DMS53 (cell line): ENCODE results near the gene CCDC126.
"Not testable (repeated sequence)": the region's sequence is repeated elsewhere in the genome, so short reads cannot be mapped to it uniquely, and the experiment has no call there.

Experiments used
- DNase-seq: peaks from one replicate; lab custom pipeline; 2025; lab: John Stamatoyannopoulos, UW

Gene CCDC126

DNA sequence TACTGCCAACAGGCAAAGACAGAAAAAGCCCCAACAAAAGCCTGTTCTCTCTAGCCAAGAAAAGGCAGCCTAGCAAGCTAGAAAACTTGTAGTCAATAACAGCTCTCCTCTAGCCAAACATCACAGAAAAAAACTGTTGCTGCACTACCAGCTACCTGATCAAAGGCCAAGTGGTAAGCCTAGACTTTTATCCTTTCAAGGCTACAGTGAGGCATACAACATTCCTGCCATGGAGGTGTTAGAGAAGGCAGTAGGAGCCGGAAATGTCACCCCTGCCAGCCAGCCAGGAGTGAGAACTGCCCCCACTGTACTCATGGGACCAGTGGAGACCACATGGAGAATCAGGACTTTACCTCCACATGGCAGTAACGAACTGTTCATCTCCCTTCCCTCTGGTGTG lies 31.2 kb downstream of the CCDC126 start:
- no peak for DNase-seq

DNA sequence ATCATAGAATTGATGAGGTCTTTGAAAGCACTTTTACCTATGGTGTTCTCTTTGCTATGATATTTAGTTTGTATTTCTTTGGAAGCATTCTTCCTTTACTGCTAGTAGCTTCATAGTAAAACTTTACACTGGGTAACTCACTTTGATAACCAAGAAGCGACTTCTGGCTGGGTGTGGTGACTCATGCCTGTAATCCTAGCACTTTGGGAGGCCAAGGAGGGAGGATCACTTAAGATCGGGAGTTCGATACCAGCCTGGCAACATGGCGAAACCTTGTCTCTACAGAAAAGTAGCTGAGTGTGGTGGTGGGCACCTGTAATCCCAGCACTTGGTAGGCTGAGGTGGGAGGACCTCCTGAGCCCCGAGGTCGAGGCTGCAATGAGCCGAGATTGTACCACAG lies 36.2 kb downstream of the CCDC126 start:
- no peak for DNase-seq

DNA sequence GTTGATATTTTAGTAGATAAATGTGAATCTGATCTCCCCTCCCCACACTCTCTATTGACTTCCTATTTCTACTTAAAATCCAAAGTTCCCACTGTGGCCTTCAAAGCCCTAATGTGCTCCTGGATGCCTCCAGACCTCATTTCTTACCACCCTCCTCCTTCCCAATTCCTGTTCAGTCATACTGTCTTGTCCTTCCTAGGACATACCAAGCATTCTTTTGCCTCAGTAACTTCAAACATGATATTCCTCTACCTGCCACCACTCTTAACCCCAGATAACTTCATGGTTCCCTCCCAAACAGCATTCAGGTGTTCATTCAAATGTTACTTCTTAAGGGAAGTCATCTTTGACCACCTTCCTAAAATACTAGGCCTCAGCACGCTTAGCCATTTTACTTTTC lies 48.6 kb downstream of the CCDC126 start:
- no peak for DNase-seq

DNA sequence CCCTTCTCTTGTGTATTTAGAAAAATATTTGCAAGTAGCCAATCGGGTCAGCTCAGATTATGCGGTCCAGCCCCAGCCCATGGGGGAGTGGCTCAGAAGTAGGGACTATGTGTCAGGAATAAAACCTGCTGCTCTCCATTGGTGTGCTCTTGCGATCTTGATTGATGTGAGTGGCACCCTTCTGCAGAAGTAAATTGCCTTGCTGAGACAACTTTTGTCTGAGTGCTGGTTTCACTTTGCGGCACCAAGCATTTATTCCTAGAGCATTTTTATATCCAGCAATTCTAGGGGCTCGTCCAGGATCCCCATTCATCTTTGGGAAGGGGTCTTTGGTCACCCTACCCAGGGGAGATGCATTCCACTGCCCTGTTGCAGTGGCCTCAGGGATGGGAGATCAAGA lies 56.8 kb downstream of the CCDC126 start:
- peak; percentile 26 for DNase-seq

DNA sequence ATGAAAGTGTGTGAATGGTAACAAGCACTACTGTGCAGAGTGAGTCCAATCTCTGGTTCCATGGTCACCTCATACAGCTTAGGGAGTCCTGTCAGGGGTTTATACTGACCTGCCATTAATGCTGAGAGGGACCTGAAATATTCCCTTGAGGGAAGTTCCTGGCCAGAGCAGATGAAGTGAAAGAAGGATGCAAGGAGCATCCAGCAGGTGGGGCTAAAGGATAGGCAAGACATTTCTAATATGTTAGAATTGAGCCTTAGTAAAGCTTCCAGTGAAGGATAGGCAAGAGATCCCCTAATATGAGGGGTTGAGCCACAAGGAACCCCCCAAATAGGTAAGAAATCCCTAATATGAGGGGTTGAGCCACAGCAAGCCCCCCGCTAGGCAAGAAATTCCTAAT lies 57.3 kb downstream of the CCDC126 start:
- peak; percentile 87 for DNase-seq

DNA sequence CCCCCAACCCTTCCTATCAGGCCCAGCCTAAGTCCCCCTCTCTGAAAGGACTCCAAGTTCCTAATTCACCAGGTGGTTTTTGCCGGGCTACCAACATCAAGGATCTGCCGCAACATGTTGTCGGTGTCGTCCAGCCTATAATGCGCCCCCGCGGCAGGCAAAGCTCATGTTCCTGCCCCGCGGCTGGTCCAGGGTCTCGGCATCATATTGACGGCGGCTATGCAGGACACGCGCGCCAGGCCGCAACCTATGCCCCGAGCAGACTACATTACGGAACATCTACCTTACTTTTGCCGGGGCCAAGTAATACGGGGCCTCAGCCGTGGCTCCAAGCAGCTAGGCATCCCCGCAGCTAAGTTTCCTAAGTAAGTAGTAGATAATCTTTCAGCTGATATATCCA lies 58.3 kb downstream of the CCDC126 start:
- no peak for DNase-seq

DNA sequence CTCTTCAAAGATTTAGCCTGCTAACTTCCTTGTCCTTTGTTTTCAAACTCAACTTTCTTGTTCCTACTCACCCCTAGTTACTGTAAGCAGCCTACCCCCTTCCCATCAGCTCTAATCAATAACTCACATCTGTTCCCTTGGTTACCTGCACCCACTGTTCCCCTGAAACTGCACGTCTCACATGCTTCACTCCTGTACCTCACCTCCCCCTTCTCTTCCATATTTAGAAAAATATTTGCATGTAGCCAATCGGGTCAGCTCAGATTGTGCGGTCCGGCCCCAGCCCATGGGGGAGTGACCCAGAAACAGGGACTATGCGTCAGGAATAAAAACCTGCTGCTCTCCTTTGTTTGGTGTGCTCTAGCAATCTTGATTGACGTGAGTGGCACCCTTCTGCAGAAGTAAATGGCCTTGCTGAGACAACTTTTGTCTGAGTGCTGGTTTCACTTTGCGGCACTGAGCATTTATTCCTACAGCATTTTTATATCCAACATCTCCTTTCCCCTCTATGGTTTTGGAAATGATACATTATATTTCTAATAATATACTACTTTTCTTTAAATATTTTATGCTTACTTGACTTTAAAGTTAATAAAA lies 61.7 kb downstream of the CCDC126 start:
- no peak for DNase-seq

DNA sequence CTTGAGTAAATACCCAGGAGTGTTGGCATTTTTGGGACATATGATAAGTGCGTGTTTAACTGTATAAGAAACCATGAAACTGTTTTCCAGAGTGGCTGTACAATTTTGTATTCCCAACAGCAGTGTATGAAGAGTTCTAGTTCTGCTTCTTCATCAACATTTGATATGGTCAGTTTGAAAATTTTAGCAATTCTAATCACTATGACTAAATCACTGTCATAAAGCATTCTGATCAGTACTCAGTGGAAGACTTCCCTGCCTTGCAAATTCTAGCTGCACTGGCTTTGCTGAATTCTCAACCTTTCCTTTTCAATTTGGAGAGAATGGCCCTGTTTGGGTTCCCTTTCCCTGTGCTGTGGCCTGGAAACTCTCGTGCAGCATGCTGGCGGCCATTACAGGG lies 64.2 kb downstream of the CCDC126 start:
- no peak for DNase-seq

DNA sequence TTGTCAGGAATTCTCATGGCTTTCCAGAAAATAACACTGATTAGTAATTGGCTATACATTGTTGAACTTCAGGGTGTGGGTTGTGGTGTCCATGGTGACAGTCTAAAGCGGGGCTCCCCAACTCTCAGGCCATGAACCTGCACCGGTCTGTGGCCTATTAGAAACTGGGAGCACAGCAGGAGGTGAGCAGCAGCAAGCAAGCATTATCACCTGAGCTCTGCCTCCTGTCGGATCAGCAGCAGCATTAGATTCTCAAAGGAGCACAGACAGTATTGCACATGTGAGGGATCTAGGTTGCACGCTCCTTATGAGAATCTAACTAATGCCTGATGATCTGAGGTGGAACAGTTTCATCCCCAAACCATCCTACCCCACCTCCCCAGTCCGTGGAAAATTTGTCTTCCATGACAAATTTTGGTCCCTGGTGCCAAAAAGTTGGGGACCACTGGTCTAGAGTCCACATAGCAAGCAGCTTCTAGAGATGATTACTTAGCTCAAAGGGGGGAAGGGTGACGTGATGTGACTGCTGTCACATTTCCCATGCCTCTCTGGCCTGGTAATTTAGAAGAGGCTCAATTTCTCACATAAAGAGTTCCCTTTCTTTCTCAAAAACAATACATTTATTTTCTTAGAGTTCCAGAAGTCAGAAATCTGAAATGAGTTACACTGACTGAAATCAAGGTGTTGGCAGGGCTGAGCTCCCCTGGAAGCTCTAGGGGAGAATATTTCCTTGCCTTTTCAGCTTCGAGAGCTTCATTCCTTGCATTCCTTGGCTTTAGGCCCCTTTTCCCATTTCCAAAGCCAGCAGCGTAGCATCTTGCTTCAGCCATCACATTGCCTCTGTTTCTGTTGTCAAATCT lies 65.2 kb downstream of the CCDC126 start:
- DNase-seq = no peak

DNA sequence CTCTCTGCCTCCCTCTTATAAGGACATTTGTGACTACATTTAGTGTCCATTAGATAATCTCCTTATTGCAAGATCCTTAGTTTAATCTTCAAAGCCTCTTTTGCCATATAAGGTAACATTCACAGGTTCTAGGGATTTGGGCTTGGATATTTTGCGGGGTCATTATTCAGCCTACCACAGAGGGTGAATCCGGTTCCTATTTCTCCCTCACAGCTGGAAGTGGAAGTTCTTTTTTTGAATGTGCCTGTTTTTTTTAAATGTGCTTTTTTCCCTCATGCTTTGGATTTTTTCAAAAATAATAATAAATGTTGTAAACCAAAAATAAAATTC lies 65.8 kb downstream of the CCDC126 start:
- no peak for DNase-seq

DNA sequence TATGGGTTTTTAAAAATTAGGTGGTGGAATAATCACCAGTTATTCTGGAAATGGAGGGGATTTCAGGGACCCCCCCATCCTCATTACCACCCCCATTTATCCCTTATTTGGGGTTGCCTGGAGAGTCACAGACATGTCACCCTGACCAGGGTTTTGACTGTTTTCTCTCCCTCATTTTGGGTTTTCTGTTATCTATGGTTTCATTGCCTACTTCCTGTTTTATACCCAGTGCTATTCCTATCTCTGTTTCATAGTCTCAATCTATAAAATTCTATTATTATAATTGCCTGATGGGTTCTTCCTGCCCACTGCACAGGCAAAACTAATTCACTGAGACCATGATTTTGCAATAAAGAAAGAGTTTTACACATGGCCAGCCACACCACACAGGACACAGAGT lies 66.9 kb downstream of the CCDC126 start:
- DNase-seq = no peak

DNA sequence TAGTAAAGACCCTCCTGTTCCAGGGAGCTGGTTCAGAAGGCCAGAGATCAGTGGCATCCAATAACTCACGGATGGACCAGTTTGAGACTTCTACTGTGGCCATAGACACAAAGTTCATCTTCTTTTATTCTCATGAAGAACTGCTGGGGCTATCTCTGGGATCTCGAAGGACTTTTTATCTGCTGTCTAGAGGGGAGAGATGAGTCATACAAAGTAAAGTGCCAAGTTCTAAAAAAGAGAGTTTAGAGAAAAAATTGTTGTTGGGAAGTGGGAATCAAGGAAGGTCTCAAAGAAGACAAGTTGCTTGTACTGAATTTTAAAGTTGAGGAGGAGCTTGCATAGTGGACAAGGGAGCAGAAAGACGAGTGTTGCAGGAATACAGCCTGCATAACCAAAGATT lies 74.9 kb downstream of the CCDC126 start:
- no peak for DNase-seq

DNA sequence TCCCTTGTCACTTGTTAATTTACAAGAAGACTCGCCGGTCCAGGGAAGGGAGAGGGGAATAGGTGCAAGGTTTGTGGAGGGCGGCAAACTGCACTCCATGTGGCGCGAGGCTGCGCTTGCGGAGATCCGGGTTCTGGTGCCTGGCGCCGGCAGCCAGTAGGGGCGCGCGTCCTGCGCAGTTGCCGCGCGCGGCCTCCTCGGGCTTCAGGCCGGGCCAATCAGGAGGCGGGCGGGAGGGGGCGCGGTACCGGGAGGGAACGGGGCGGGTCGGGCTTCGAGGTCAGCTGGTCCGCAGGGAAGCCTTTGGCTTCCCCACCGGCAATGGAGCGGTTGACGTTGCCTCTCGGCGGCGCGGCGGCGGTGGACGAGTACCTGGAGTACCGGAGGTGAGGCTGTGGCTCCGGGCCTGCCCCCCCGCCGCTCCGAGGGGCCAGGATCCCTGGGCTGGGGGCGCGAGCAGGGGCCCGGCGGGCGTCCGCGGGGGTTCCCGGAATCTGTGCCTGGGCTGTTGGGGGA lies 82.8 kb downstream of the CCDC126 start, which contains the start of gene FAM221A:
Gene FAM221A, plus strand, starts transcription at position 302 of the 516 bp plus-strand sequence. Its CDS starts 20 bp downstream, at position 322.
- DNase-seq = peak; percentile 99

DNA sequence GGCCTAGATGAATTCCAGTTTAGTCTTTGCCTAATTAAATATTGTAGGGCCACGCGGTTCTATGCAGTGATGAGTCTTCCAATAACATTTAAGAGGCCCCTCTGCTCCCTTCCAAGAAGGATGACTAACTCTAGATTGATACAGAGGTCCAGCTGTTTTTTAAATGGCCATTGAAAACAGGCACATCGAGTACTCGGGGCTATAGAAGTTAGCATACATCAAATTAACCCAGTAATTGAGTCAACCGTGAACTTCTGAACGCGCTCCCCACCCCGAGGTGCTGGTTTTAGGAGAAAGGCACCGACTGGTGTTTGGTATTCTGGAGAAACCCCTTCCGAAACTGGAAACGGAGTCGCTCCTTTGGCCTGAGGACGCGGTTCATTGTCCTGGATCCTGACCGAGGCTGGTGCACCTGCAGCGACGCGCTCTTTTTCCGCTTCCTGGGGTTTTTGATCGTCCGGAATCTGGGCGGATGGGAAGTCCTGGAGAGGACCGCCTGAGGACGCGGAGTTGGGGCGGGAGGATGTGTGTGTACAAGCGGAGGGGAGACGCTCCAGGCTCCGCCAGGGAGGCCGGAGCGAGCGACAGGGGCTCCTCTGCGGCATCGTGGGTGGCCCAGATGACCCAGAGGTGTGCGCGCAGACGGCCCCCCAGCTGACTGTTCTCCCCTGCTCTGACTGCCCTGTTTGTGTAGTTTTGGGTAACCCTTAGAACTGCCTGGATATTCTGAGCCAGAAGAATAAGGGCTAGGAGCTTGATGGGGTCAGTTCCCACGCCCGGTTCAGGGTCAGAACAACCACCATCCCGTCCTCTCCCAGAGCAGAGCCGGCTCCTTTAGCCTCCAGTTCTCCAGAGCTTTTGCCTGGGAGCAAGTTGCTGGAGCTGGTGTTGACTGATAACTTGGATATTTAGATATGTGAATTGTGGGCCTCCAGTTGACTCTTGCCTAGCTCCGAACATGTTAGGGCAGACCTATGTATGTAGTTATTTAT lies 83.5 kb downstream of the CCDC126 start:
- DNase-seq = peak; percentile 97

DNA sequence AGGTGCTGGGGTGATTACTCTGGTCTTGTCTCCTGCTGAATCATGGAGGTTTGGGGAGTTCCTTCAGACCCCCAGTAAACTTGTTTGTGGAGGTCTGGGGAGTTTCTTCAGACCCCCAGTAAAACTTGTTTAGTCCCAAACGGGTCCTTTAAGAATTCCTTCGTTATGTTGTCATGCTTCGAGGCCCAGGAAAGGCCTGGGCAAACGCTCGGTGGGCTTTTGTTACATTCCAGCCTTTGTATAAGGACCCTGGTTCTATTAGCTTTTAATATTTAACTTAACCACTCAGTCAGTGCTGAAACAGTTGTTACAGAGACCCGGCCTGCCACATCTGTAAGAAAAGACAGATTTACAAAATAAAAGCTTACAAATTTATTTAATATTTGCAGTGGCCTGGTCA lies 86.9 kb downstream of the CCDC126 start:
- DNase-seq = not testable (repeated sequence)

DNA sequence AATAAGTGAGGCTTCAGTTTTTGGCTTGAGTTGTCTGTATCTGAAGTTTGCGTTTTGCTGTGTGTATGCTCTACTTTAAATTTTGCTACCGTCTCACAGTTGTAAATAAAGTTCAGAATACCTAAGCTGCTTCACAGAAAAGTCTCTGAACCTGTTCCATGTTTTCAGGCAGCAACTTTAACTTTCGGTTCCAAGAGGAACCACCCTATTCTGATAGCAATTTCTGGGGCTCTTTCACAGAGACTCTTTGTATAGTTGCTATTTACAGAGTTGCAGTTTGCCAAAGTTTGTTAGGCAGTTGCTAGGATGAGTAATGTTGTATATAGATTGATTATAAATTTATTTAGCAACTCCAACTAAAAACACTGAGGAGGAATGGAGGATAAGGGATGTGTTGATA lies 88.5 kb downstream of the CCDC126 start:
- peak; percentile 22 for DNase-seq

DNA sequence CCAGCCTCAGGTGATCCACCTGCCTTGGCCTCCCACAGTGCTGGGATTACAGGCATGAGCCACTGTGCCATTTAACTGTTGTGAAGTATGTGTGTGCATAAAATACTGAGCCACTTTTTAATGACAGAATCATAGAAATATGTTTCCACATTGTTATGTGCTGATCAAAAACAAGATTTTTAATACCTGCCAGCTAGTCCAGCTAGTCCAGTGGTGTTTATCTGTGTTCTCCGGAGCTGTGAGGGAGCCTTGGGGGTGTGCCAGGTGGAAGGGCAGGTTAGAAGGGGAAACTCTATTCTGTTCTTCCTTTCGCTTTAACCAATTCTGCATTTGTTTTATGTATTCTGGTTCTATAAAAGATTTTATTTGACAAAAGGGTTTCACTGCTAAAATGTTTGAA lies 89.8 kb downstream of the CCDC126 start:
- no peak for DNase-seq

DNA sequence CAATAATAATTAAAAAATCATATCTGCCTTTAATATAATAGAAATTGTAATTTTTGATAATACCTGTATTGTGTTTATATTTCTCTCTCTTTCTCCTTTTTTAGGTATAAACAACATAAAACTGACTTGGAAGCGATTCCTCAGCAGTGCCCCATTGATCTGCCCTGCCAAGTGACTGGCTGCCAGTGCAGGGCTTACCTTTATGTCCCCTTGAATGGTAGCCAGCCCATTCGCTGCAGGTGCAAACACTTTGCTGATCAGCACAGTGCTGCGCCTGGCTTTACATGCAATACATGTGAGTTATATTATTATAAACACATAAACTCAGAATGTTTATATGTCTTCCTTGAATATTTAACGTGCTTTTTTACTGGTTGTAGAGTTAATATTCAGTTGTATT lies 92.0 kb downstream of the CCDC126 start:
- DNase-seq = no peak

DNA sequence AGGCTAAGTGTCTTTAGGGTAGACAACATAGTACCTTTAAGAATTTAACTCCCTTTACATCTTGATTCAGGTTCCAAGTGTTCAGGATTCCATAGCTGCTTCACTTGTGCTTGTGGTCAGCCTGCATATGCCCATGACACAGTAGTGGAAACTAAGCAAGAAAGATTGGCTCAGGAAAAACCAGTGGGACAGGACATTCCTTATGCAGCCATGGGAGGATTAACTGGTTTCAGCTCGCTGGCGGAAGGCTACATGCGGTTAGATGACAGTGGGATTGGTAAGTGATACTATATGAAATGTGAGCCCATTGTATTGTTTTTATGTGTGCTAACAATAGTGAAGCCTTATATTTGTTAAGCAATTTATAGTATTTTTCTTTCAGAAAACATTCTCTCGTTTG lies 94.1 kb downstream of the CCDC126 start:
- DNase-seq = no peak

DNA sequence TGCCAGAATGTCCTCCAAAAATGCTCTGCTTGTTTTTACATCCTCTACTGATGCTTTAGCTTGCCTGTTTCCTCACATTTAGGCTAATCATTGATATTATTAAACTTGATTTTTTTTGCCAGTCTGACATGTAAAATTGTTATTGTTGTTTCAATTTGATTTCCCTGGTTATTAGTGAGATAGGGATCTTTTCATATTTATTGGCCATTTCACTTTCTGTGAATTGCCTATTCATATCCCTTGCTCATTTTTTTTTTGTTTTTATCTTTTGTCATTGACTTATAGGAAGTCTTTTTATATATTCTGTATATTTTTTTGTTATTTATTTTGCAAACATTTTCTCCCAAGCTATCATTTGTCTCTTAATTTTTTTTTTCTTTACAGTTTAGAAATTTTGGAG lies 96.0 kb downstream of the CCDC126 start:
- no peak for DNase-seq
